MM.1S (cell line): ENCODE results near the gene ARHGEF19.

ENCODE experiments used
- DNase-seq: peaks from one replicate; pipeline ENCODE4 v3.0.0-alpha.2; 2015
- H2AFZ ChIP-seq: fragments of 300-600 bp; sonication (generic); 2 replicates; pipeline ENCODE4 v1.6.0; 2016; ENCODE audit warnings: antibody characterized with exemption, low read length
- H3F3A ChIP-seq: fragments of 300-600 bp; sonication (generic); 2 replicates; pipeline ENCODE4 v1.6.1; 2016; ENCODE audit warnings: mild to moderate bottlenecking, antibody characterized with exemption, low read length, moderate library complexity, mixed read lengths; ENCODE audit not compliant: insufficient read depth
- H3K27ac ChIP-seq: fragments of 300-600 bp; sonication (generic); 2 replicates; pipeline ENCODE4 v1.5.1; 2016; ENCODE audit warnings: mild to moderate bottlenecking, low read length
- H3K27me3 ChIP-seq: fragments of 300-600 bp; sonication (generic); replicated peaks from 2 replicates; pipeline ENCODE4 v1.6.0; 2016; ENCODE audit warnings: low read length; ENCODE audit not compliant: insufficient read depth
- H3K36me3 ChIP-seq: fragments of 300-600 bp; sonication (generic); replicated peaks from 2 replicates; pipeline ENCODE4 v1.6.1; 2016; ENCODE audit warnings: mild to moderate bottlenecking, low read length, mixed read lengths; ENCODE audit not compliant: insufficient read depth
- H3K4me1 ChIP-seq: fragments of 300-600 bp; sonication (generic); 2 replicates; pipeline ENCODE4 v1.6.1; 2016; ENCODE audit warnings: low read length, mixed read lengths
- H3K4me2 ChIP-seq: fragments of 300-600 bp; sonication (generic); 2 replicates; pipeline ENCODE4 v1.6.0; 2016; ENCODE audit warnings: low read depth, low read length
- H3K4me3 ChIP-seq: fragments of 300-600 bp; sonication (generic); 2 replicates; pipeline ENCODE4 v1.5.1; 2016; ENCODE audit warnings: low read length, mixed read lengths
- H3K79me2 ChIP-seq: fragments of 300-600 bp; sonication (generic); 2 replicates; pipeline ENCODE4 v1.6.1; 2016; ENCODE audit warnings: mixed run types, low read length, mixed read lengths
- H3K9ac ChIP-seq: fragments of 300-600 bp; sonication (generic); 2 replicates; pipeline ENCODE4 v1.6.1; 2016; ENCODE audit warnings: low read length, mixed read lengths
- H3K9me2 ChIP-seq: fragments of 300-600 bp; sonication (generic); replicated peaks from 2 replicates; pipeline ENCODE4 v1.6.1; 2016; ENCODE audit warnings: mild to moderate bottlenecking, low read length, mixed read lengths; ENCODE audit not compliant: insufficient read depth
- H3K9me3 ChIP-seq: fragments of 300-600 bp; sonication (generic); replicated peaks from 2 replicates; pipeline ENCODE4 v1.6.1; 2016; ENCODE audit warnings: mild to moderate bottlenecking, low read length, mixed read lengths; ENCODE audit not compliant: insufficient read depth
- H4K20me1 ChIP-seq: fragments of 300-600 bp; sonication (generic); 2 replicates; pipeline ENCODE4 v1.6.1; 2016; ENCODE audit warnings: mild to moderate bottlenecking, low read length, moderate library complexity, mixed read lengths; ENCODE audit not compliant: insufficient read depth
- CTCF ChIP-seq: fragments of 300-600 bp; sonication (generic); IDR thresholded peaks from 2 replicates; pipeline ENCODE4 v1.5.1; 2016; ENCODE audit warnings: antibody characterized with exemption, low read length, mixed read lengths
- EZH2 ChIP-seq: fragments of 300-600 bp; sonication (generic); optimal IDR thresholded peaks from 2 replicates; pipeline ENCODE3; 2017; ENCODE audit warnings: low read depth, mild to moderate bottlenecking, antibody characterized with exemption, low read length, mixed read lengths
- EZH2phosphoT487 ChIP-seq: fragments of 300-600 bp; sonication (generic); IDR thresholded peaks from 2 replicates; pipeline ENCODE4 v1.6.1; 2018; ENCODE audit warnings: antibody characterized with exemption, low read length

The ARHGEF19 gene

GRCh38 chr1:16251381-16251780 lies 38.9 kb upstream of the ARHGEF19 start:
- Histone ChIP-seq H2AFZ (no peak overlapping the region), H3K4me2 (no peak overlapping the region), H3K4me1 (peaks cover 9% of the 10 kb centered on the region), H3K9me2 (no peaks in the 10 kb centered on the region), H3K9me3 (no peaks in the 10 kb centered on the region), H3K9ac (no peak overlapping the region), H3K27me3 (no peaks in the 10 kb centered on the region), H3K27ac (no peak overlapping the region), H3K36me3 (no peaks in the 10 kb centered on the region), H4K20me1 (no peaks in the 10 kb centered on the region), H3K79me2 (no peaks in the 10 kb centered on the region), H3F3A (peaks cover 5% of the 10 kb centered on the region; the same call in 1 of the 2 replicates), H3K4me3 (no peak overlapping the region)
- no peak for DNase-seq
- TF ChIP-seq CTCF, result no peak
- no peak for TF ChIP-seq EZH2phosphoT487
- TF ChIP-seq EZH2, result no peak

- Histone ChIP-seq H3K9me2 (no peaks in the 10 kb centered on the region), H3K9me3 (no peaks in the 10 kb centered on the region), H3K27ac (no peak overlapping the region), H3K36me3 (no peaks in the 10 kb centered on the region), H3K9ac (no peak overlapping the region), H3K4me2 (no peak overlapping the region), H3K27me3 (no peaks in the 10 kb centered on the region), H3K4me1 (peaks cover 9% of the 10 kb centered on the region), H3K4me3 (no peak overlapping the region), H2AFZ (no peak overlapping the region), H3K79me2 (no peaks in the 10 kb centered on the region), H4K20me1 (no peaks in the 10 kb centered on the region), H3F3A (peaks cover 5% of the 10 kb centered on the region; the same call in 1 of the 2 replicates)
- TF ChIP-seq CTCF, result no peak
- no peak for TF ChIP-seq EZH2
- TF ChIP-seq EZH2phosphoT487, result no peak
- DNase-seq, result no peak
Observed at GRCh38 chr1:16250524-16251251, 38.2 kb upstream of the ARHGEF19 start.

GRCh38 chr1:16249596-16250241 lies 37.3 kb upstream of the ARHGEF19 start:
- H3K4me2 ChIP-seq, result no peak overlapping the region
- no peak for DNase-seq

More at GRCh38 chr1:16249596-16250241, 37.3 kb upstream of the ARHGEF19 start:
- no peak for TF ChIP-seq CTCF
- no peak for TF ChIP-seq EZH2phosphoT487
- TF ChIP-seq EZH2, result no peak
- no peak overlapping the region for H3K27ac ChIP-seq
- H3K27me3 ChIP-seq, result no peaks in the 10 kb centered on the region
- no peaks in the 10 kb centered on the region for H3K79me2 ChIP-seq
- no peak overlapping the region for H3K9ac ChIP-seq
- no peak overlapping the region for H2AFZ ChIP-seq
- H3K36me3 ChIP-seq, result no peaks in the 10 kb centered on the region
- H3K9me3 ChIP-seq, result no peaks in the 10 kb centered on the region
- H4K20me1 ChIP-seq, result no peaks in the 10 kb centered on the region
- no peak overlapping the region for H3K4me3 ChIP-seq
- peaks cover 5% of the 10 kb centered on the region; the same call in 1 of the 2 replicates for H3F3A ChIP-seq
- no peaks in the 10 kb centered on the region for H3K9me2 ChIP-seq
- H3K4me1 ChIP-seq, result peaks cover 9% of the 10 kb centered on the region
